Esophagus muscularis mucosa (tissue), 4 donors: Measurements from ENCODE around the gene NRP1.

ENCODE experiments used
- CTCF ChIP-seq, 3 experiments: fragments of 200-600 bp in 2 of 3; fragments of 450-650 bp in 1 of 3; sonication (generic) in 2 of 3; IDR thresholded peaks; one replicate each; pipeline ENCODE4 v1.5.1; 2017 to 2019; ENCODE audit warnings: antibody characterized with exemption in 3 of 3, mild to moderate bottlenecking in 2 of 3, moderate library complexity in 1 of 3
- EP300 ChIP-seq: sonication (generic); formaldehyde crosslinking; IDR thresholded peaks from one replicate; pipeline ENCODE4 v1.6.1; 2017; ENCODE audit warnings: antibody characterized with exemption
- POLR2A ChIP-seq: fragments of 450-650 bp; IDR thresholded peaks from one replicate; pipeline ENCODE4 v1.6.1; 2017; ENCODE audit warnings: antibody characterized with exemption, moderate library complexity, mild to moderate bottlenecking, low read depth
- POLR2AphosphoS5 ChIP-seq, 2 donors: sonication (generic); formaldehyde crosslinking; IDR thresholded peaks; one replicate each; pipeline ENCODE4 v1.6.1; 2017; ENCODE audit warnings: antibody characterized with exemption in 2 of 2

GRCh38 chr10:33229252-33229948, 105.1 kb downstream of the NRP1 start:
- no peak for TF ChIP-seq CTCF (IDR thresholded peaks at IDR 0.05)
- TF ChIP-seq EP300, result no peak
- no peak for TF ChIP-seq POLR2A
- no peak for TF ChIP-seq POLR2AphosphoS5 (IDR thresholded peaks at IDR 0.05)
